IMR-90 (cell line): ENCODE results near the gene PAFAH1B1. TPM values are rescaled to one million over a fixed set of nuclear protein-coding genes. Genes with fewer than 3 reads are reported as not detected.

Experiments used
- ATAC-seq: fragments of 200-7000 bp; cut with Tn5 transposase; 2 replicates; pipeline ENCODE4 v1.9.1; 2020; ENCODE audit warnings: low read depth, mild to moderate bottlenecking, moderate library complexity
- BruUV-seq: library from RNA; stranded (reverse); fragments of 400-500 nt; replicated peaks from 2 replicates; lab custom pipeline; 2021; lab: Mats Ljungman, UMichigan
- CTCF ChIA-PET: fragments of 300-600 bp; formaldehyde crosslinking; extraction: SDS; loops from one replicate; lab custom pipeline; 2021; ENCODE audit warnings: antibody characterized with exemption; lab: Yijun Ruan, JAX
- POLR2A ChIA-PET: fragments of 300-600 bp; sonication (Branson Sonifier 250); formaldehyde crosslinking; loops from one replicate; lab custom pipeline; 2022; ENCODE audit warnings: antibody characterized with exemption; ENCODE audit not compliant: unreplicated experiment; lab: Charles Lee
- DNase-seq: peaks from one replicate; pipeline ENCODE4 v3.0.0; 2013
- H2AFZ ChIP-seq: replicated peaks from 2 replicates; pipeline ENCODE3; 2013; ENCODE audit warnings: low read length, mild to moderate bottlenecking; ENCODE audit not compliant: poor library complexity
- H2AK5ac ChIP-seq: 2 replicates; pipeline ENCODE4 v1.6.1; 2013; ENCODE audit warnings: low read depth, low read length, inconsistent platforms
- H2AK9ac ChIP-seq: replicated peaks from 2 replicates; pipeline ENCODE3; 2013; ENCODE audit warnings: mild to moderate bottlenecking, low read depth, low read length, moderate library complexity; ENCODE audit not compliant: poor library complexity
- H2BK120ac ChIP-seq: 2 replicates; pipeline ENCODE4 v1.6.1; 2013; ENCODE audit warnings: low read depth, low read length, inconsistent platforms
- H2BK15ac ChIP-seq: 3 replicates; pipeline ENCODE4 v1.6.1; 2013; ENCODE audit warnings: low read depth, low read length, inconsistent platforms
- H2BK20ac ChIP-seq: 2 replicates; pipeline ENCODE4 v1.6.1; 2013; ENCODE audit warnings: low read depth, mild to moderate bottlenecking, inconsistent platforms, low read length, moderate library complexity
- H2BK5ac ChIP-seq: 2 replicates; pipeline ENCODE4 v1.6.1; 2013; ENCODE audit warnings: mild to moderate bottlenecking, low read depth, low read length, inconsistent platforms; ENCODE audit not compliant: poor library complexity, severe bottlenecking
- H3K14ac ChIP-seq: replicated peaks from 2 replicates; pipeline ENCODE4 v1.6.1; 2013; ENCODE audit warnings: low read depth, low read length, inconsistent platforms
- H3K18ac ChIP-seq: 2 replicates; pipeline ENCODE4 v1.6.1; 2013; ENCODE audit warnings: low read depth, low read length, control low read depth
- H3K23ac ChIP-seq: 2 replicates; pipeline ENCODE4 v1.6.1; 2013; ENCODE audit warnings: low read depth, low read length, inconsistent platforms
- H3K27ac ChIP-seq: 2 replicates; pipeline ENCODE4 v1.5.1; 2013; ENCODE audit warnings: mild to moderate bottlenecking, control low read depth, low read length; ENCODE audit not compliant: insufficient read depth
- H3K27me3 ChIP-seq: 2 replicates; pipeline ENCODE4 v1.6.1; 2013; ENCODE audit warnings: low read length; ENCODE audit not compliant: control insufficient read depth, insufficient read depth
- H3K36me3 ChIP-seq: 2 replicates; pipeline ENCODE4 v1.6.1; 2013; ENCODE audit warnings: low read length, mixed read lengths; ENCODE audit not compliant: control insufficient read depth, insufficient read depth
- H3K4ac ChIP-seq: 2 replicates; pipeline ENCODE4 v1.6.1; 2013; ENCODE audit warnings: low read depth, low read length, inconsistent platforms
- H3K4me1 ChIP-seq: 2 replicates; pipeline ENCODE4 v1.6.1; 2013; ENCODE audit warnings: low read length, mixed read lengths; ENCODE audit not compliant: control insufficient read depth, insufficient read depth
- H3K4me2 ChIP-seq: 2 replicates; pipeline ENCODE4 v1.6.1; 2013; ENCODE audit warnings: low read depth, mild to moderate bottlenecking, control low read depth, low read length, moderate library complexity
- H3K4me3 ChIP-seq: 2 replicates; pipeline ENCODE4 v1.5.1; 2013; ENCODE audit warnings: low read depth, mild to moderate bottlenecking, control low read depth, low read length, moderate library complexity; ENCODE audit not compliant: insufficient read depth
- H3K56ac ChIP-seq: 2 replicates; pipeline ENCODE4 v1.6.1; 2013; ENCODE audit warnings: low read length, inconsistent platforms; ENCODE audit not compliant: insufficient read depth; ENCODE audit errors: extremely low read depth
- H3K79me1 ChIP-seq, 2 experiments: 2 replicates each; pipeline ENCODE4 v1.6.1; 2013; ENCODE audit warnings: low read length in 2 of 2, inconsistent platforms in 1 of 2, low read depth in 1 of 2
- H3K9ac ChIP-seq: 2 replicates; pipeline ENCODE4 v1.6.1; 2013; ENCODE audit warnings: low read depth, low read length, control low read depth
- H3K9me1 ChIP-seq: 2 replicates; pipeline ENCODE4 v1.6.1; 2013; ENCODE audit warnings: low read length, inconsistent platforms; ENCODE audit not compliant: insufficient read depth
- H3K9me3 ChIP-seq: 2 replicates; pipeline ENCODE4 v1.6.1; 2013; ENCODE audit warnings: low read length; ENCODE audit not compliant: control insufficient read depth, insufficient read depth
- H4K20me1 ChIP-seq: 2 replicates; pipeline ENCODE4 v1.6.1; 2013; ENCODE audit warnings: low read length, inconsistent platforms; ENCODE audit not compliant: insufficient read depth
- H4K5ac ChIP-seq: 2 replicates; pipeline ENCODE4 v1.6.1; 2013; ENCODE audit warnings: mild to moderate bottlenecking, low read depth, low read length, control low read depth
- H4K8ac ChIP-seq, 2 experiments: 2 replicates each; pipeline ENCODE4 v1.6.1; 2013; ENCODE audit warnings: low read depth in 2 of 2, low read length in 2 of 2, control low read depth in 1 of 2, inconsistent platforms in 1 of 2
- H4K91ac ChIP-seq: 2 replicates; pipeline ENCODE4 v1.6.1; 2013; ENCODE audit warnings: low read depth, low read length, inconsistent platforms; ENCODE audit not compliant: insufficient read depth
- BHLHE40 ChIP-seq: fragments of 150-350 bp; IDR thresholded peaks from 2 replicates; pipeline ENCODE4 v1.6.1; 2016; ENCODE audit warnings: mild to moderate bottlenecking, low read depth, low read length
- CEBPB ChIP-seq: IDR thresholded peaks from 2 replicates; pipeline ENCODE4 v1.6.1; 2012; ENCODE audit warnings: low read depth, low read length, improper control_type of control experiment
- CHD1 ChIP-seq: IDR thresholded peaks from 2 replicates; pipeline ENCODE4 v1.6.1; 2012; ENCODE audit warnings: low read depth, low read length, improper control_type of control experiment
- MAFK ChIP-seq: IDR thresholded peaks from 2 replicates; pipeline ENCODE4 v1.6.1; 2012; ENCODE audit warnings: low read depth, low read length, improper control_type of control experiment
- MAZ ChIP-seq: IDR thresholded peaks from 2 replicates; pipeline ENCODE4 v1.6.1; 2012; ENCODE audit warnings: low read depth, mild to moderate bottlenecking, low read length, improper control_type of control experiment, moderate library complexity, borderline replicate concordance
- MXI1 ChIP-seq: IDR thresholded peaks from 2 replicates; pipeline ENCODE4 v1.6.1; 2012; ENCODE audit warnings: low read depth, mild to moderate bottlenecking, low read length, moderate library complexity, borderline replicate concordance
- NFE2L2 ChIP-seq: fragments of 150-350 bp; IDR thresholded peaks from 2 replicates; pipeline ENCODE4 v1.6.1; 2016; ENCODE audit warnings: low read depth, mild to moderate bottlenecking, low read length
- POLR2A ChIP-seq: IDR thresholded peaks from 2 replicates; pipeline ENCODE4 v1.6.1; 2012; ENCODE audit warnings: mild to moderate bottlenecking, low read depth, low read length
- RAD21 ChIP-seq: IDR thresholded peaks from 2 replicates; pipeline ENCODE4 v1.6.1; 2012; ENCODE audit warnings: low read length, improper control_type of control experiment
- RCOR1 ChIP-seq: IDR thresholded peaks from 2 replicates; pipeline ENCODE4 v1.6.1; 2012; ENCODE audit warnings: mild to moderate bottlenecking, low read length, improper control_type of control experiment; ENCODE audit not compliant: insufficient replicate concordance
- SMC3 ChIP-seq: fragments of 150-350 bp; IDR thresholded peaks from 2 replicates; pipeline ENCODE4 v1.6.1; 2016; ENCODE audit warnings: low read depth, mild to moderate bottlenecking, antibody characterized with exemption, low read length, moderate library complexity
- WGBS, 2 experiments: methylation state at CpG; one replicate each; pipeline versions ENCODE4 v1.1.5 to v1.1.7; 2013; ENCODE audit warnings: missing lambda C conversion rate in 2 of 2; ENCODE audit not compliant: insufficient read length in 1 of 2; ENCODE audit errors: extremely low coverage in 2 of 2; 5-methylcytosine and 5-hydroxymethylcytosine counted together
- dilution Hi-C: fragments of 300-500 bp; cut with HindIII; formaldehyde crosslinking; loops from one replicate; pipeline ENCODE4 v1.14.3; 2018; ENCODE audit warnings: low sequenced_read_pairs; ENCODE audit not compliant: unreplicated experiment
- in situ Hi-C: fragments of 300-500 bp; cut with MboI; formaldehyde crosslinking; loops from 3 replicates; pipeline ENCODE4 v1.14.3; 2019; ENCODE audit warnings: low sequenced_read_pairs, inconsistent platforms, mixed read lengths
- intact Hi-C: fragments of 100-400 bp; cut with micrococcal nuclease; formaldehyde crosslinking; loops from 2 replicates; pipeline ENCODE4 v1.10.0; 2022
- polyA plus RNA-seq, 3 experiments: library from polyadenylated mRNA; depleted of rRNA; stranded (reverse); fragments of >200 nt; gene quantifications; 2 replicates each; pipeline ENCODE4 v1.2.3, GENCODE V29; 2012; ENCODE audit warnings: low replicate concordance in 1 of 3
- total RNA-seq: library from RNA; depleted of rRNA; stranded (reverse); fragments of >200 nt; gene quantifications from 2 replicates; pipeline ENCODE4 v1.2.3, GENCODE V29; 2012
- TF ChIP-seq, protein P1 (sequence below): fragments of 150-350 bp; IDR thresholded peaks from 2 replicates; pipeline ENCODE4 v1.6.1; 2017; ENCODE audit warnings: mild to moderate bottlenecking, antibody characterized with exemption, low read length, low read depth
- TF ChIP-seq, protein P2 (sequence below): conservative IDR thresholded peaks from 2 replicates; pipeline ENCODE4 v1.5.1; 2012; ENCODE audit warnings: mild to moderate bottlenecking, low read depth, low read length, improper control_type of control experiment
- TF ChIP-seq, protein P3 (sequence below): fragments of 150-350 bp; IDR thresholded peaks from 2 replicates; pipeline ENCODE4 v1.6.1; 2016; ENCODE audit warnings: low read depth, mild to moderate bottlenecking, low read length, moderate library complexity, borderline replicate concordance

PAFAH1B1 gene
- total and polyA plus RNA-seq, 2 of the 4 experiments (the other 2 are of a cell fraction), result 64.5 to 127 TPM

DNA sequence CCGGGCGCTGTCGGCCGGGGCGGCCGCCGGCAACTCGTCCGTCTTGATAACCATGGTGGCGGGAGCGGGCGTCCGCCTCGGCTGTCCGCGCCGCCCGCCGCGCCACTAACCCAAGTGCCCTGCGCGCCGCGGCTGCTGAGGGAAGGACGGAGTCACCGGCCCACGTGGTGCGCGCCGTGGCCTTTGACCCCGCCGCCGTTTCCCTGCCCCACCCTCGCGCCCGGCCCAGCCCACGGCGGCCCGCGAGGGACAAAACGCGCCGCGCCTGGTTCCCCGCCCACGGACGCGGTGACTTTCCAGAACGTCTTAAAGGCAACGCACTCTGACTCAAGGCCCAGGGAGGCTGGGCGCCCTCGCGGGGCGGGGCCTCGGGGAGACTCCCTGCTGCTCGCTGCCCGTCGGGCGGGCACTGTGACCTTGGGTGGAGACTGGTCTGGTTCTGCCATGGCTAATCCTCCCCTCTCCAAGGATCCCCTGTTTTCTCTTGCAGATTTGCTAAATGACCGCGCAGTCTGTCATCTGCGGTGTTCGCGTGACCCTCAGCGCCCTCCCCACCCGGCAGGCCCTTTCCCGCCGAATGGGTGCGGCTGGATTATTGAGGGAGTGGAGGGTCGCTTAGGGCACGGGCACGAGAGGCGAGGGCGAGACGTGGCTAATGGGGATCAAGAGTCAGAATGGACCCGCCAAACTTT is 118.3 kb downstream of the PAFAH1B1 start, which contains the start of gene CLUH:
CLUH (minus strand) TSS at position 157 of the 692 bp plus-strand sequence; CDS start at position 54, 103 bp downstream.
- Histone ChIP-seq H3K36me3 (no peaks in the 10 kb centered on the region), H3K4me1 (peaks cover 18% of the 10 kb centered on the region), H2BK120ac (peak within 1 kb of the TSS; percentile 84), H4K91ac (peak within 1 kb of the TSS; percentile 84), H3K4me2 (peak within 1 kb of the TSS; percentile 84), H2AFZ (peak within 1 kb of the TSS; percentile 100), H2BK20ac (peak within 1 kb of the TSS; percentile 4; the same call in 1 of the 2 replicates), H3K79me1 (peaks cover 3 to 51% of the 10 kb centered on the region in 2 experiments; a peak in 3 of 4 replicates), H2AK9ac (peak within 1 kb of the TSS; percentile 96), H2BK15ac (no peak within 1 kb of the TSS), H3K14ac (peak within 1 kb of the TSS; percentile 87), H4K20me1 (peaks cover 42% of the 10 kb centered on the region), H3K9me3 (no peaks in the 10 kb centered on the region), H3K27ac (peak within 1 kb of the TSS; percentile 59), H3K27me3 (no peaks in the 10 kb centered on the region), H3K56ac (peak within 1 kb of the TSS; percentile 56), H3K4ac (peak within 1 kb of the TSS; percentile 94), H3K9ac (peak within 1 kb of the TSS; percentile 59), H3K9me1 (peaks cover 18% of the 10 kb centered on the region), H3K4me3 (peak within 1 kb of the TSS; percentile 66), H3K23ac (peak within 1 kb of the TSS; percentile 91), H2BK5ac (peak within 1 kb of the TSS; percentile 69), H4K8ac (peak within 1 kb of the TSS; percentile 97 to 98), H3K18ac (peak within 1 kb of the TSS; percentile 31), H2AK5ac (peak within 1 kb of the TSS; percentile 84), H4K5ac (peak within 1 kb of the TSS; percentile 74)
- BruUV-seq, result no TSS peak
- POLR2A ChIA-PET, result no interaction called here
- peak; percentile 88 for ATAC-seq
- intact Hi-C loops (no loop called here), in situ Hi-C loops (no loop called here), dilution Hi-C loops (no loop called here)
- 2% methylated on average over 38 of the region's 76 CpGs; no CpG with 5 or more reads in 1 of the 2 experiments for WGBS, 2 experiments
- CTCF ChIA-PET, result no interaction called here
- DNase-seq, result peak; percentile 95
- no peak for TF ChIP-seq NFE2L2
- TF ChIP-seq BHLHE40, result no peak; the same call in 1 of the 2 replicates
- TF ChIP-seq, protein P1, sequence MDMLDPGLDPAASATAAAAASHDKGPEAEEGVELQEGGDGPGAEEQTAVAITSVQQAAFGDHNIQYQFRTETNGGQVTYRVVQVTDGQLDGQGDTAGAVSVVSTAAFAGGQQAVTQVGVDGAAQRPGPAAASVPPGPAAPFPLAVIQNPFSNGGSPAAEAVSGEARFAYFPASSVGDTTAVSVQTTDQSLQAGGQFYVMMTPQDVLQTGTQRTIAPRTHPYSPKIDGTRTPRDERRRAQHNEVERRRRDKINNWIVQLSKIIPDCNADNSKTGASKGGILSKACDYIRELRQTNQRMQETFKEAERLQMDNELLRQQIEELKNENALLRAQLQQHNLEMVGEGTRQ, result peak; percentile 97
- TF ChIP-seq POLR2A, result peak; percentile 91
- TF ChIP-seq MXI1, result peak; percentile 95
- TF ChIP-seq, protein P2, sequence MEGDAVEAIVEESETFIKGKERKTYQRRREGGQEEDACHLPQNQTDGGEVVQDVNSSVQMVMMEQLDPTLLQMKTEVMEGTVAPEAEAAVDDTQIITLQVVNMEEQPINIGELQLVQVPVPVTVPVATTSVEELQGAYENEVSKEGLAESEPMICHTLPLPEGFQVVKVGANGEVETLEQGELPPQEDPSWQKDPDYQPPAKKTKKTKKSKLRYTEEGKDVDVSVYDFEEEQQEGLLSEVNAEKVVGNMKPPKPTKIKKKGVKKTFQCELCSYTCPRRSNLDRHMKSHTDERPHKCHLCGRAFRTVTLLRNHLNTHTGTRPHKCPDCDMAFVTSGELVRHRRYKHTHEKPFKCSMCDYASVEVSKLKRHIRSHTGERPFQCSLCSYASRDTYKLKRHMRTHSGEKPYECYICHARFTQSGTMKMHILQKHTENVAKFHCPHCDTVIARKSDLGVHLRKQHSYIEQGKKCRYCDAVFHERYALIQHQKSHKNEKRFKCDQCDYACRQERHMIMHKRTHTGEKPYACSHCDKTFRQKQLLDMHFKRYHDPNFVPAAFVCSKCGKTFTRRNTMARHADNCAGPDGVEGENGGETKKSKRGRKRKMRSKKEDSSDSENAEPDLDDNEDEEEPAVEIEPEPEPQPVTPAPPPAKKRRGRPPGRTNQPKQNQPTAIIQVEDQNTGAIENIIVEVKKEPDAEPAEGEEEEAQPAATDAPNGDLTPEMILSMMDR, result no peak
- TF ChIP-seq, protein P3, sequence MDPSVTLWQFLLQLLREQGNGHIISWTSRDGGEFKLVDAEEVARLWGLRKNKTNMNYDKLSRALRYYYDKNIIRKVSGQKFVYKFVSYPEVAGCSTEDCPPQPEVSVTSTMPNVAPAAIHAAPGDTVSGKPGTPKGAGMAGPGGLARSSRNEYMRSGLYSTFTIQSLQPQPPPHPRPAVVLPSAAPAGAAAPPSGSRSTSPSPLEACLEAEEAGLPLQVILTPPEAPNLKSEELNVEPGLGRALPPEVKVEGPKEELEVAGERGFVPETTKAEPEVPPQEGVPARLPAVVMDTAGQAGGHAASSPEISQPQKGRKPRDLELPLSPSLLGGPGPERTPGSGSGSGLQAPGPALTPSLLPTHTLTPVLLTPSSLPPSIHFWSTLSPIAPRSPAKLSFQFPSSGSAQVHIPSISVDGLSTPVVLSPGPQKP, result no peak
- TF ChIP-seq MAZ, result peak; percentile 98
- TF ChIP-seq CEBPB, result no peak
- no peak for TF ChIP-seq SMC3
- TF ChIP-seq CHD1, result peak; percentile 56; the same call in 1 of the 2 replicates
- TF ChIP-seq RAD21, result 0 out of 2 replicates have a peak, but pooled peaks have one; percentile 2
- no peak for TF ChIP-seq MAFK
- TF ChIP-seq RCOR1, result no peak
